HG03108 (cell line): ENCODE measurements around the gene BCAS1.

Experiments
- ATAC-seq: cut with Tn5 transposase; IDR thresholded peaks from one replicate; pipeline ENCODE4 v1.9.1; 2021; ENCODE audit warnings: moderate library complexity; ENCODE audit not compliant: unreplicated experiment

The BCAS1 gene

DNA sequence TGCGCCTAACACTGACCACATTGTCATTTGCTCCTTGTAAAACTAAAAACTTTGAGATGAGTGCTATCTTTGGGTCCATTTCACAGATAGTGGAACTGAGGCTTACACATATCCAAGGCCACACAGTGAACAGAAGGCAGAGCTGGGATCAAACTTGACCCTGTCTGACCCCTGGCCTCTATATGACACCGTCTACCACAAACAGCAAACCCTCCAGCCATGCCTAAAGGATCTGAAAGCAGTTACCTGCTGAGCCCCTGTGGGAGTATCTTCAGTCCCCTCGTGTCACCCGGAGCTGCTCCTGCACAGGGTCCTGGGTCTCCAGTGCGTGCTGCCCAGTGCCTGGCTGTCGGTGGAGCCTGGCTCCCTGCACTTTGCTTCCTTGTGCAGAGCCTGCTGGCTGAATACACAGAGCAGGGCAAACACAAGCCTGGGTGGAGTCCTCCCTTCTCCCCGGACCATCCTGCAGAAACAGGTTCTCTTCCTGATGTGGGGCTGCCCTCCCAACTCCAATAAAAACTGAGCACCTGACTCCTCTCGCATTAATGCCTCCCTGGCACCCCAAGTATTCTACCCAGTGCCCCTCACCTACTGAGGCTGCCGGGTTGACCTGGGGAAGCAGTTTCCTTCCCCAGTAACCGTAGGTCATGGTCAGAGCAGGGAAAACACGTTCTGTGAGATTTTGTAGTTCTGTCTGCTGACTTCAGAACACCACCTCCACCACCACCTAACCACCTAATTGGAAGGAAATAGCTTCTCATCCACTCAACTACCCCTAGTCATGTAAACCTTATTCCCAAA, at the start of gene BCAS1:
BCAS1 (minus strand) TSS at position 408 of the 801 bp plus-strand sequence. CDS start 11,876 bp downstream, outside the sequence.
- ATAC-seq = no peak

- ATAC-seq = no peak
Measured at GRCh38 chr20:54119744-54120143, 49.4 kb upstream of the BCAS1 start.

DNA sequence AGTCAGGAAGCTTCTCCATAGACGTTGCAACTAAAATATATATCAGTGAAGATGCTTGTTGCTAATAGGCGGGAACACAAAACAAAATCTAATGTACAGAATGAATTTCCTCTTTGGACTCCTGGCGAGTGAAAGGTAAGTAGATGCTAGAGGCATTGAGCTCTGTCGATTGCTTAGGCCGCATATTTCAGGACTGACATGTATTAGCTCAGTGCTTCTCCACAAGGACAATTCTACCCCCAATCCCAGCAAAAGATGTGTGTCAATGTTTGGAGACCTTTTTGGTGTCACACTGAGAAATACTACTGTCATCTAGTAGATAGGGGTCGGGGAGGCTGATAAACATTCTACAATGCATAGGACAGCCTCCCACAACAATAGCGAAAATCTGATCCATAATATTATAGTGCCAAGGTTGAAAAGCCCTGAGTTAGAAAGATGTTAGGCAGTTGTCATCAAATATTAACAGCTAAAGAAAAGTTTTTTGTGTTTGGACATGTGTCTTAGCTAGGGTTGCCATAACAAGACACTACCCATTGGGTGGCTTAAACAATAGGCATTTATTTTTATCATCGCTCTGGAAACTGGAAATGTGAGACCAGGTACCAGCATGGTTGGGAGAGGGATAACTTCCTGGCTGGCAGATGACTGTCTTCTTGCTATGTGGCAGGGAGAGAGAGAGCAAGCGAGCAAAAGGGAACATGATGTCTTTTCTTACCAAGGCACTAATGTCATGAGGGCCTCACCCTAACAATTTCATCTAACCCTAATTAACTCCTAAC, 48.0 kb upstream of the BCAS1 start:
- no peak for ATAC-seq

GRCh38 chr20:54116550-54117235, 46.3 kb upstream of the BCAS1 start:
- ATAC-seq = no peak

DNA sequence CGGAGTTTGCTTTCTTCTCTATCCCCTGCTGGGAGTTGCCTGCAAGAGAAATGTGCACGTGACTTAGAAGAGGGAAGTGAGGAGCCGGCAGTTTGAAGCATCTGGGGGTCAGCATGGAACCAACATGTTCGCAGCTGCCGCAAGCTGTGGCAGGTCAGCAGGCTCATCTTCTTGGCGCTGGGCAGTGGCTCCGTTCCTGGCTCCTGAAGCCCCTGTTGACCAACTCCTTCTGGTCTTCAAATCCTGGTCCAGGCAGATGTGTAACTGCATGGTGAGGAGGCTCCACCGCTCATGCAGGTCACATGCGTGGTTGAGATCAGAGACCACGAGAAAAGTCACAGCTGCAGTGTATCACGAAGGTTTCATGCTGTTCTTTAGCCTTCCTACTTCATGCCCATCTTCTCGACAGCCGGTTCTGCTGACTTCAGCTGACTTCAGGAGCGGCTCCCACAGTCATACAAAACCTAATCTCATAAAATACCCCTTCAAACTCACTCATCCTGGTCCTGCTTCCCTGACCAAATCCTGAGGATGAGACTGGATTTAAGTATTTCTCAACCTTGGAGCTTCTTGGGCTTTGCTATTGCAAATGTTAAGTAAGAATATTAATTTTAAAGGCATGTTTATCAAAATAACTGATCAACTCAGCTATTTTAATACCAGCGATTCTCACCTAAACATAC, 44.9 kb upstream of the BCAS1 start:
- no peak for ATAC-seq

- ATAC-seq = no peak
Measured at GRCh38 chr20:54114109-54114508, 43.7 kb upstream of the BCAS1 start.

GRCh38 chr20:54113566-54113965, 43.2 kb upstream of the BCAS1 start:
- ATAC-seq = no peak

GRCh38 chr20:54112221-54112884, 42.0 kb upstream of the BCAS1 start:
- ATAC-seq = no peak

GRCh38 chr20:54111460-54111859, 41.1 kb upstream of the BCAS1 start:
- no peak for ATAC-seq

DNA sequence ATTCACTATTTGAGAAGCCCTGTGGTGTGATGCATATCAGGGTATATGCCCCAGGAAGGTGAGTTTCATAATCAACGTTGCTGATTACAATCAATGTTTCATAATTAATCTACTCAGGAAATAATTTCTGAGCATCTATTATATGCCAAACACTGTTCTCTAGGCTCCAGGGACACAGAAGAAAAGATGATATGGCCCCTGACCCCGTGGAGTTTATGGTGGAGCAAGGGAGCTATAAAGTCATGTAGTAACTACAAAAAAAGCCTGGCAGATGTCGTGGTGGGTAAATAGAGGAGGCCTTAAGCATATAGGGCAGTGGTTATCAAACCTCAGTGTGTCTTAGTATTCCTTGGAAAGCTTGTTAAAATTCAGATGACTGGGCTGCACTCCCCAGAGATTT, 40.1 kb upstream of the BCAS1 start:
- no peak for ATAC-seq

GRCh38 chr20:54110041-54110440, 39.6 kb upstream of the BCAS1 start:
- ATAC-seq = no peak

DNA sequence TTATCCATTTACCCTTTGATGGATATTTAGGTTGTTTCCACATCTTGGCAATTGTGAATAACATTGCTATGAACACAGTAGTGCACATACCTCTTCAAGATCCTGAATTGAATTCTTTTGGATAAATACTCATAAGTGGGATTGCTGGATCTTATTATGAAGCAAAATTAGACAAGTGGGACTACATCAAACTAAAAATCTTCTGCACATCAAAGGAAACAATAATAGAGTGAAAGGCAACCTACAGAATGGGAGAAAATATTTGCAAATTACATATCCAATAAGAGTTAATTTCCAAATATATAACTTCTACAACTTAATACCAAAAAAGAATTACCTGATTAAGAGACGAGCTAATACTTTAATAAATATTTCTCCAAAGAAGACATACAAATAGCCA, 38.4 kb upstream of the BCAS1 start:
- ATAC-seq = no peak

DNA sequence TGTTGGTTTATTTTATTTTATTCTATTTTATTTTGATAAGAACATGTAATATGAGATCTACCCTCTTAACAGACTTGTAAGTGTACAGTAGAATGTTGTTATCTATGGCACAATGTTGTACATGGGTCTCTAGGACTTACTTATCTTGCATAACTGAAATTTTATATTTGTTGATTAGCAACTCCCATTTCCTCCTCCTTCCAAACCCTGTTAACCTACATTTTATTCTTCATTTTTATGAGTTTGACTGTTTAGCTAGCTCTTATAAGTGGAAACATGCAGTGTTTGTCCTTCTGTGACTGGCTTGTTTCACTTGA, 37.9 kb upstream of the BCAS1 start:
- no peak for ATAC-seq

DNA sequence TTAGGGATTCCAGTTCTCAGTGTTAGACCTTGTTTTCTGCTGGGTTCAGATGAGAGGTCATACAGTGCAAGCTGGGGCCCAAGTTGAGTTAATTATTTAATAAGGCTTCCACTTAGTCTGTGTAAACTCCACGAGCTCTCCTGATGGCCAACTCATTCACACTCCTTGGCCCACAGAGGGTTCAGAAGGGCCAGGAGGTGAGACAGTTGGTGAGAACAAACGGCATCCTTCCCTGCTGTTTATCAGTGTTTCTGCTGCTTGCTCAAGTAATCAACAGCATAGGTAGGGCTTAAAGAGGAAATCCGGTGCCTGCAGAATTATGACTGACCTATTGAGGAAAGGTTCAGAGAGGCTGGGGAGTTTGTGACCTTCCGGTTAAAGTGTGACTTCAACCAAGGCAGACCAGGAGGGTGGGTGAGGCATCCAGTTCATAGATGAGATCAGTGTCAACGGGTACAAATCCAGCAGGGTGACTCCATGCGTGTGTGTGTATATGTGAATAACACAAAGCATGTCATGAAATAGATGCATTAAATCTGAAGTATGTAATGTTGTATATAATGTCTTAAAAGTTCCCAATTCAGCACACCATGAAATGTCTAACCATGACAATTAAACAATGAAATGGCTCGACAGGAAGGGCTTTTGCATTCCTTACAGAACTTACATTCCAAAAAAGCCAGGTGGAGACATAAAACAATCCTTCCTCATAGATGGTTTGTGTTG, 37.4 kb upstream of the BCAS1 start:
- no peak for ATAC-seq

DNA sequence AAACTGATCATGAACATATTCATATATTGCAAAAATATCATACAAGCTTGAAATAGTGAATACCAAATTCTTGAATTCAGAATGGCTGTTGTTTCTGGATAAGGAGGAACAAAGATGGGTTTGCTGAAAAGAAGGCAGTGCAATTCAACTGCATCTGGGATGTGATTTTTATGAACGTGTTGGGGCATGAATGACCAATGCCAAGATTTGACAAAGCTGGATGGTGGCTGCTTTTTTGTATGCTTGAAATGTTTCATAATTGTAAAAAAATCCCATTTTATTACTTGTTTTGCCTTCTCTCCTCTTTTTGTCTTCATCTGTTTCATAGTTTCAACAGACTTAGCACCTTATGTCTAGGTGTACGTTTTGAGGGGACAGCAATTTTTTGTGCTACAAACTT, 36.8 kb upstream of the BCAS1 start:
- no peak for ATAC-seq

DNA sequence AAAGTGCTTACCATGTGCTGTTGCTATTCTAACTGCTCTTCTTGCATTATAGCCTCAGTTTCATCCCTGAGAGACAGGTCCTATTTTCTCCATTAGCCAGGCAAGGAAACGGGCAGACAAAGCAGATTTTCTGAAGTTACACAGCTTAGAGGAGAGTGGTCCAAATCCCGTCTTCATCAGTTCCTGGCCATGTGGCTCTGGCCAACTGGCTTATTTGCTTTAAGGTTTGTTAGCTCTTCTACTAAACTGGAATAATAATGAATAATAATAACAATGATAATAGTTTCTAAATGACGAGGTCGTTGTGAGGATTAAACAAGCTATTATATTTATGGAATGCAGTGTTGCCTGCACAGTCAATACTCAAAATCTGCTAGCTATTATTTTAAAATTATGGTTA, 35.8 kb upstream of the BCAS1 start:
- ATAC-seq = no peak

DNA sequence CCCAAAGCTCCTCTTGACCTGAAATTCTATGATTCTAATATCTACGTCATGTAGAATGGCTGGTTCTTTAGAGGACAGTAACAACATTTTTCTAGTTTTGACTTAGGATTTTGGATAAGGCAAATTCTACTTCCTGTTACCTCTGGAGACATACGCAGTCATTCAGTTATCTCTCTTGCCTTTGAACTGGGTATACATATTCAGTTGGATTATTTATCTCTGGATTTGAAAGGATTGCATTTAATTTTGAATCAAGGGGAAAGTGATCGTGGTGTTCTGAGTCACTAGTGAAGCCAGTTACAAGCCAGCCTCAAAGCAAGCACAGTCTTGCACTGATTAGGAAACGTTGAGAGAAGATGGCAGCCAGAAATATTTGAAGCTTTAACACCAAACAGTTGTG, 35.3 kb upstream of the BCAS1 start:
- no peak for ATAC-seq

- ATAC-seq = no peak
Measured at GRCh38 chr20:54104781-54105180, 34.4 kb upstream of the BCAS1 start.

DNA sequence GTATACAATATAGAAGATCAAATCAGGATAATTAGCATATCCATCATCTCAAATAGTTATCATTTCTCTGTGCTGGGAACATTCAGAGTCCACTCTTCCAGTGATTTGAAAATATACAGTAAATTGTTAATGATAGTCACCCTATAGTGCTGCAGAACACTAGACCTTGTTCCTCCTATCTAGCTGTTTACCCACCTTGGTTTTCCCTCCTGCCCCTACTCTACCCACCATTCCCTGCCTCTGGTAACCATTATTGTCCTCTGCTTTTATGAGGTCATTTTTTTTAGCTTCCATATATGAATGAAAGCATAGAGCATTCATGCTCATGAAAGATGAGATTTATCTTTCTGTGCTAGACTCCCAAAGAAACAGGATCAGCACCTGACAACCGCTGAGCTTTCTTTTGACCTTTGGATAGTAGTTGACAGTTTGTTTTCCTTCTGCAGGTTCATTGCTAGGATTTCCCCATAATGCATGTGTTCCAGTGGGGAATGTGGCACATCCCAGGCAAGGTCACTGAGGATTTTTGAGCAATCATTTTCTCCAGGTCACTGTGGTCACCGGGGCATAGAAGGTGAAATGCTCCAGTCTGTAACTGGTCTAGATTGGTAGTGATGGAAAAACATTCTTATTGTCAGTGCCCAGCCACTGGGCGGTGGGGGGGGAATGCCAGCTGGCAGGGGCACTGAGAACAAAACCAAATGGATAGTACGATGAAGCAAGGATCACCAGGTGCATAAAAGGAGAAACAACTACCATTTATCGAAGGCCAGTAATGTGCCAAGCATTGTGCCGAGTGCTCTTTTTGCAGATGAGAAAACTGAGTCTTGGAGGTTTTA, 33.6 kb upstream of the BCAS1 start:
- ATAC-seq = no peak
